ENCODE results near the gene ENTR1. TPM values are rescaled to one million over a fixed set of nuclear protein-coding genes. Genes with fewer than 3 reads are reported as not detected.

ENTR1 gene
- total and polyA plus RNA-seq, 10 of the 15 experiments (the other 5 are each of a cell fraction or from before 2014, with no cell fraction given) = 8.2 to 96.4 (median 41.1) TPM

DNA sequence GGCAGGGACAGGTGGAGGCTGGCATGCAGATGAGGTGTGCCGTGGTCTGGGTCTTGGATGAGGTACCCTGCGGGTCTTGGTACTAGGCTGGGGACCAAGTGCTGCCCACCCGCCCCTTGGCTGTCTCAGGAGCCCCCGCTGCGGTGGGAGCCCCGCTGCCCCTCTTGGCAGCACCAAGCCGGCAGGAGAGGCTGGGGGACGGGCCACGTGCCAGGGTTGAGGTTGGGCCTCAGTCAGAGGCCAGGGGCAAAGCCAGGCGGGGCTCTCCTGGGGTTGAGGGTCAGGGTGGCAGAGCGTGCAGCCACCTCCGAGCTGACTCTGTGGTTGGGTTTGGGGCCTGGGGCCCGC is 38.9 kb downstream of the ENTR1 start:
- TF ChIP-seq RAD21 (IDR thresholded peaks at IDR 0.05; ENCODE audit: insufficient read depth, low read depth, low read length) (no peak), CEBPZ (IDR thresholded peaks at IDR 0.05; ENCODE audit: low read depth, low read length) (no peak), CBFB (IDR thresholded peaks at IDR 0.05; ENCODE audit: low read depth) (no peak), EZH2 (IDR thresholded peaks at IDR 0.05; ENCODE audit: borderline replicate concordance, control insufficient read depth, low read depth, low read length) (no peak), ZNF217 (IDR thresholded peaks at IDR 0.05) (no peak), ZNF274 (IDR thresholded peaks at IDR 0.05; ENCODE audit: insufficient read depth, insufficient read length) (no peak), POLR2AphosphoS5 (IDR thresholded peaks at IDR 0.05; ENCODE audit: low read length) (no peak), CHD2 (IDR thresholded peaks at IDR 0.05; ENCODE audit: borderline replicate concordance, low read depth, low read length) (no peak), GATAD2B (conservative IDR thresholded peaks at IDR 0.05; ENCODE audit: low read depth) (no peak), NFYA (IDR thresholded peaks at IDR 0.05; ENCODE audit: borderline replicate concordance, low read depth, low read length) (no peak), TCF12 (IDR thresholded peaks at IDR 0.05; ENCODE audit: low read depth, low read length) (no peak)
- no peak for FAIRE-seq

More for the DNA sequence above, 38.9 kb downstream of the ENTR1 start:
- ATAC-seq = no peak
- H3K27ac ChIP-seq (ENCODE audit: control insufficient read depth, insufficient read depth) = no peak overlapping the region
- H3K4me2 ChIP-seq (ENCODE audit: control insufficient read depth, insufficient read depth) = no peak overlapping the region
- H3K27me3 ChIP-seq (replicated peaks in 1 of 2; ENCODE audit: control insufficient read depth in 2 of 2, insufficient read depth in 2 of 2, low read length in 1 of 2) = no peaks in the 10 kb centered on the region
- ChIA-PET CTCF (interaction anchor here (1.9 kb wide), 1 partner anchor 28 kb away, joined by 7 read pairs; the partner anchor contains the start of gene SNAPC4), POLR2A (interaction anchor here (2.0 kb wide), 1 partner anchor 32 kb away, joined by 5 read pairs; no protein-coding TSS in a partner anchor), RAD21 (ENCODE audit: unreplicated experiment) (interaction anchor here (1.6 kb wide), 1 partner anchor 8 kb away, joined by 6 read pairs; the partner anchor contains the start of gene DNLZ), SMC1A (ENCODE audit: uncharacterized antibody, unreplicated experiment) (no interaction called here)
- no peak for DNase-seq (ENCODE audit: low read depth, low spot score)
- in situ Hi-C loops (cut with MboI) (no loop called here), intact Hi-C loops (cut with micrococcal nuclease; ENCODE audit: unreplicated experiment) (no loop called here)
- H3K4me3 ChIP-seq = no peak overlapping the region
- H4K20me1 ChIP-seq (ENCODE audit: control insufficient read depth, insufficient read depth) = no peaks in the 10 kb centered on the region
- no TSS peak for BruUV-seq (replicated peaks)
- peaks cover 0 to 1% of the 10 kb centered on the region in 2 experiments; a peak in 3 of 4 replicates for H3K36me3 ChIP-seq (ENCODE audit: control insufficient read depth in 2 of 2, insufficient read depth in 2 of 2, low read length in 1 of 2)
- H2AFZ ChIP-seq (ENCODE audit: control insufficient read depth, low read depth, low read length) = no peak overlapping the region
- H3K79me2 ChIP-seq (ENCODE audit: control insufficient read depth, insufficient read depth, low read length) = no peaks in the 10 kb centered on the region
- 0 out of 2 replicates have a peak, but pooled peaks cover 4% of the 10 kb centered on the region for H3K4me1 ChIP-seq (ENCODE audit: control insufficient read depth, insufficient read depth, low read length)
- 33% methylated on average over 6 of the region's 13 CpGs for whole genome bisulfite sequencing (ENCODE audit: insufficient coverage, insufficient replicate concordance, low lambda C conversion rate, missing lambda C conversion rate)
- H3K9me3 ChIP-seq (replicated peaks; ENCODE audit: control insufficient read depth, insufficient read depth, low read length) = no peaks in the 10 kb centered on the region
- H3K9ac ChIP-seq (ENCODE audit: control insufficient read depth, insufficient read depth, low read length) = no peak overlapping the region

Measured in GM12878 (cell line).